ENCODE results near the gene KRT33A.
"Not testable (repeated sequence)": the region's sequence is repeated elsewhere in the genome, so short reads cannot be mapped to it uniquely, and the experiment has no call there.

Gene KRT33A

DNA sequence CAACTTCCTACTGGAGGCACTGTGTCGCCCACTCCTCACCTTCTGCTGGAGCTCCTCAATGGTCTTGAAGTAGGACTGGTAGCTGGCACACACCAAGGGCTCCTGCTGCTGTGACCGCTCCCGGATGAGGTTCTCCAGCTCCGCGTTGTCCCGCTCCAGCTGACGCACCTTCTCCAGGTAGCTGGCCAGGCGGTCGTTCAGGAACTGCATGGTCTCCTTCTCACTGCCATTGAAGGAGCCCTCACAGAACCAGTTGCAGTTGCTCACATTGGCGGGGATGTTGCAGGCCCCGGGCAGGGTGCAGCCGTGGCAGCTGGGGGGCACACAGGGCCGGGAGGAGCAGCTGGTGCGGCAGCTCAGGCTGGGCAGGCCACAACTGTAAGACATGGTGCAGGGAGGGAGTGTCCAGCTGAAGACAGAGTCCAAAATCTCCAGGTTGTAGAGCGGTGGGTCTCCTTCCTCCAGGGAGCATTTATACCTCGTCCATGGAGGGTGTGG lies at the start of gene KRT33A:
Gene KRT33A (minus strand): TSS at position 448 of the 498 bp plus-strand sequence. CDS start 61 bp downstream, at position 387.
- DNase-seq (ENCODE audit: low read depth in 2 of 2): not testable (repeated sequence)

DNA sequence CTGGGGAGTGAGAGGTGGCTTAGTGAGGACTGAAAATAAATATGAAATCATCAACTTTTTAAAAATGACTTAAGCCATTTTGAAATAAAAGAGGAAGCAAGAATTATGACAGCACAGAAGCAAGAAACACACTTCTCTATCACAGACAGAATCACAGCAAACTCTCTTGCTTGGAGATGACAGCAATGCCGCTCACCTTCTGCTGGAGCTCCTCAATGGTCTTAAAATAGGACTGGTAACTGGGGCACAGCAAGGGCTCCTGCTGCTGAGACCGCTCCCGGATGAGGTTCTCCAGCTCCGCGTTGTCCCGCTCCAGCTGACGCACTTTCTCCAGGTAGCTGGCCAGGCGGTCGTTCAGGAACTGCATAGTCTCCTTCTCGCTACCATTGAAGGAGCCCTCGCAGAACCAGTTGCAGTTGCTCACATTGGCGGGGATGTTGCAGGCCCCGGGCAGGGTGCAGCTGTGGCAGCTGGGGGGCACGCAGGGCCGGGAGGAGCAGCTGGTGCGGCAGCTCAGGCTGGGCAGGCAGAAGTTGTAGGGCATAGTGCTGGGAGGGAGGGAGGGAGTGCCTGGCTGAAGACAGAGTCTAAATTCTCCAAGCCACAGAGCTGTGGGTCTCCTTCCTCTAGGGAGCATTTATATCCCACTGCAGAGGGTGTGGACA lies 46.5 kb upstream of the KRT33A start, which contains the start of gene KRT31:
Gene KRT31 (minus strand): TSS at position 613 of the 665 bp plus-strand sequence. CDS start 69 bp downstream, at position 544.
- no peak for DNase-seq (ENCODE audit: low read depth in 2 of 2)

DNA sequence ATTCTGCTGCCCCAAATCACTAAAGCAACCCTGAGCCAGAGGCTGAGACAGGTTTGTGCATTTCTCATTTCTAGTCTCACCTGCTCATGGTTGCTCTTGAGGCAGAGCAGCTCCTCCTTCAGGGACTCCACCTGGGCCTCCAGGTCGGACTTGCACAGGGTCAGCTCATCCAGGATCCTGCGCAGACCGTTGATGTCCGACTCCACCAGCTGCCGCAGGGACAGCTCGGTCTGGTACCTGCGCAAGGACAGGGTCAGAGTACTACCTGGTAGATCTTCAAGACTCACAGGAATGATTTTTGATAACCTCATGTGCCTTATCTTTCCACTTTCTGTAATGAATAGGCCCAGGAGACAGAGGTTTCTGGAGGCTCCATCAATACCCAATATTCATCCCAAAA lies 45.7 kb upstream of the KRT33A start:
- no peak for DNase-seq (ENCODE audit: low read depth in 2 of 2)

DNA sequence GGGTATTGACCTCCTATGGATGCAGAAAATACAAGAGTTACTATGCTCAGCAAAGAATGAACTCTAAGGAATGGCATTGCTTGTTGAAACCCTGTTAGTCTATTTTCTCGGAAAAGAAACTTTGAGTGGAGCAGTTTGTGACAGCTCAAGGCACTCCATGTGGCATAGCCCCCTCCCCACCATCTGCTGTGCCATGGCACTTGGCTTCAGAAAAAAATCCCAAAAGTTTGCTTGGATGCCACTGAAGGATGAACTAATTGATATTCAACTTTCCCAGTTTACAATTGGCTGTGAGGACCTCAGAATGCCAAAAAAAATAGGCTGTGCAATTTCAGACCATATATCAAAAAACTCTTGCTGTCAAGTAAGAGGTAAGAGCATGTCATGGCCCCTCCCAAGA lies 45.0 kb upstream of the KRT33A start:
- DNase-seq (ENCODE audit: low read depth in 2 of 2): no peak

DNA sequence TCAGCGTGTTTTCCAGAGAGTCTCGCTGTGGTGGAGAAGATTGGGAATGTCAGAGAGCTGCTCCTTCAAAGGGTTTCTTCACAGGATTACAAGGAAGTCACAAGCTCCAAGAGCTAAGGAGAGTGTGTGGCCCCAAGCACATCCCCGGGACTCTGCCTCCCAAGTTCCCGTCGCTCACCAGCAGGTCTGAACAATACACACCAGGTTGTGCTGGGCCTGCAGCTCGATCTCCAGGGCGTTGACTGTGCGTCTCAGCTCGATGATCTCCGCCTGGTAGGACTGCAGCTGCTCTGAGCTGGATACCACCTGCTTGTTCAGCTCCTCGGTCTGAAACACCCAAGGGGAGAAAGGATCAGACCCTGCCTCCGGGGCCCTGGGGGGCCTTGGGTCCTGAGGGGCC lies 44.4 kb upstream of the KRT33A start:
- not testable (repeated sequence) for DNase-seq (ENCODE audit: low read depth in 2 of 2)

DNA sequence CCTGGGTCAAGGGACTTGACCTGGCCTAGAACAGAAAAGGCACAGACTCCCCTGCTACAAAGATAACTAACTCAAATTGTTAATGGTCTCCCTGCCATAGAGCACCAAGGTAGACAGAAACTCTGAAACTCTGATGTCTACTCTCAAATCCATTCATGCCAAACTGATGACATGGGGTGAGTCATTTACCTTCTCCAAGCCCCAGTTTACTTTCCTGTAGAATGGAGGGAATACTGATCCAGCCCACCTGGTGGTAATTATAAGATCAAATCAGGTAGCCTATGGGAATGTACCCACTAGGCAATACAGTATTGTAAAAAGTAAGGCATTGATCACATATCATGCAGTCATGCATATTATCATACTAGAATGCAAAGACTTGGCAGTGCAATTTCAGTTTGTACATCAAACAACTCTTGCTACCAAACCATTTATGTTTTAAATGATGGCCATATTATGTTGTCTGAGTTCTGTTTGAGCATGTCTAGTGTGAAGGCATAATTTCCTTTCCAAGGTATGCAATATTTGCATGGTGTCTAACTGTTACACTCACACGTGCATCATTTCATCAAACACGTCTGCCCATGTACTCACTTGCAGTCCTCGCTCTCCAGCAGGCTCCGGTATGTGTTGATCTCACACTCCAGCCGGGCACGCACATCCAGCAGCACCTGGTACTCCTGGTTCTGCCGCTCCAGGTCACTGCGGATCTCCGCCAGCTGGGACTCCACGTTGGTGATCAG lies 43.8 kb upstream of the KRT33A start:
- no peak for DNase-seq (ENCODE audit: low read depth in 2 of 2)

DNA sequence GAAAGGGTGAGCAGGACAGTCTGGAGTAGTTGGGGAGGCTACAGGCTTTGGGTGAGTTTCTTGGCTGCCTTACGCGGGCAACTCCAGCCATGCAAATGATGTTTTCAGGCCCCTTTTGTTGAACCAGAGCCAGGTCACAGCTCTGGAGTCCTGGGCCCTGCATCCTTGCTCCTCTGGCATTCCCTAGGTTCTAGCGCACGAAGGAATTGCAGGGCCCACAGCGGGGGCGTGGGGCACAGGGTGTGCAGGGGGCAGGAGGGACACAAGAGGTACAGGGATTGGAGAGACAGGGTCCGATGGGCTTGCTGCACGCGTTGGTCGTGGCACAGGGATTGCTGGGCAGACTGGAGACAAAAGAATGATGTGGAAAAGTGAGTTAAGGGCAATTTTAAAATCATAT lies 43.2 kb upstream of the KRT33A start:
- DNase-seq (ENCODE audit: low read depth in 2 of 2): no peak

DNA sequence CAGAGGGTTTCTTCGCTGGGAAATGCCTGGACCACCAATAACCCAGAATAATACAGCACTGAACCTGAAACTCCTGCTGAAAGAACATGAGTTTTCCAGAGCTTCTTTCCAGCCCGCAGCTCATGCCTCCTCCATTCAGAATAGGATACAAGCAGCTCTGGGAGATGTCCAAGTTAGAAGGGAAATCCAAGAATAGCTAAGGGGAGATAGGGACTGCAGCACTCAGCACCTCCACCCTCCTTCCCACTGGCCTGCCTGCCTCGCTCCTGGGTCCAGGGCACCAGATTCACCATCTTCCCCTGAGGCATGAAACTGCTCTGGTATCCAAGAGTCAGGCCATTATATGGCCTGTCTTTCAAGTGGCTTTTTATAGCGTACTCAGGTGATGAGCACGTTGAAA lies 42.7 kb upstream of the KRT33A start:
- DNase-seq (ENCODE audit: low read depth in 2 of 2): no peak

DNA sequence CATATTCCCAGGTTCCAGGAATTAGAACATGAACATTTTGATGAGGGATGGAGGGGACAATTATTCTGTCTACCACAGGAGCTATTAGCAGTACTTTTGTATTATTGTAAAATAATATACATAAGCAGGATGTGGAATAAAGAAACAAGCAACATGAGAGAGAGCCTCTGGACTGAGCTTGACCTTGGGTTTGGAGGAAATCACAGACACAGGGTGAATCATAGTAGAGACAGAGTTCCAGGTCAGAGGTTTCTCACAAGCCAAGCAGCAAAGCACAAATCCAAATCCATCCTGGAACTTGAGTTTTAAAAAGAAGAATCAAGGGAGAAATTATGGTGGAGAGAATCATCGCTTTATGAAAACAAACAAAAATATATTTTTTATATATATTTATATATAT lies 41.6 kb upstream of the KRT33A start:
- DNase-seq (ENCODE audit: low read depth in 2 of 2): no peak

DNA sequence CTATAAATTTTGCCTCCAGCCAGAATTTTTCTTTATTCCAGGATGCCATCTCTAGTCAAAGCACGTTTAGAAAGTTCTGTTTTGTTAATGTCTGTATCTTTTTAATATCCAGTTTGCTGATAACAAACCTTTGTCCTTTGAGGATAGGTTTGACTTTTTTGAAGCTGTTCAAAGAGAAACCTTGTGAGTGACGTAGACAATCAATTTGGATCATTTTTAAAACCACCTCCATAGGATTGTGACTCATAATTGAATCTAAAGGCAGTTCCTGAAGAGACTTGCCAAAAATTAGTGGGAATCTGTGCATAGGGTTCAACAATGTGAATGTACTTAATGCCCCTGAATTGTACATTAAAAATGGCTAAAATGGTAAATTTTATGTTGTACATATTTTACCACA lies 40.9 kb upstream of the KRT33A start:
- DNase-seq (ENCODE audit: low read depth in 2 of 2): no peak

DNA sequence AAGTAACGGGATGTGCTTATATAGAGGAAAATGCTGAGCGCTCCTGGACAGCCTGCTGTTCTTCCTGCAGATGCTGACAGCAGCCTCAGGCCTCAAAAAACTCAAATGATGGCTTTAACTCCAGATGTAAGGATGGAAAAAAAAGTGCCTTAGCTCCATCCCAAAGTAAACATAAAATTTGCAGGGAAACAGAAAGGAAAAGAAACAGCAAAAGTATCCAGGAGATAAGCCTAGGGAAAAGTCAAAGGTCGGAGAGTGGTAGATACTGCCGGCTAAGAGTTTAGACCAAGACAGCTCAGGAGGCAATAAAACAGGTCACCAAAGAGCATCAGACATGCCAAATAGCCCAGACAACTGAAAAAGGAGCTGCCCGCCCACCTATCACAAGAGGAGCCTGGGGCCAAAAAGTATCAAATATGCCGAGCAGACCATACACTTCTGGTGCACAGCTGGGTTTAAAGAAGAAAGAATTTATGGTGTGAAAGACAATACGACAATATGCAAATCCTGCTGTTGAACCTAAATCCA lies 39.8 kb upstream of the KRT33A start:
- DNase-seq (ENCODE audit: low read depth in 2 of 2): no peak

DNA sequence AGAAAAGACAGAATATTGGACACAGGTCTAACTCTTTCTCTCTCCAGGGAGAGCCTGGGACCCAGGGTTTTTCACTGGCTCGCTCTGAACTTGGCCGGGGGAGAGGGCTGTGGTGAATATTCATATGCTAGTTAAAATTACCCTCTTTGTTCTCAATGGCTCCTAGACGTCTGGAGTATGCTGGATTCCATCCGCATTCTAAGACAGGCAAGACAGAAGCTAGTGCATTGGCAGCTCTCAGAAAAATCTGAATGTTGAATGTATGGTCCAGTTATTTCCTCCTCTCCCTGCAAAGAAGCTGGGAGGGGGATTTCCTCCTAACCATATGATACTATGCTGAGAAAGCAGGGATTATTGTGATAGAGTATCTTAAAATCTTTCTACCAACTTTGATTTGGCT lies 37.0 kb upstream of the KRT33A start:
- no peak for DNase-seq (ENCODE audit: low read depth in 2 of 2)

DNA sequence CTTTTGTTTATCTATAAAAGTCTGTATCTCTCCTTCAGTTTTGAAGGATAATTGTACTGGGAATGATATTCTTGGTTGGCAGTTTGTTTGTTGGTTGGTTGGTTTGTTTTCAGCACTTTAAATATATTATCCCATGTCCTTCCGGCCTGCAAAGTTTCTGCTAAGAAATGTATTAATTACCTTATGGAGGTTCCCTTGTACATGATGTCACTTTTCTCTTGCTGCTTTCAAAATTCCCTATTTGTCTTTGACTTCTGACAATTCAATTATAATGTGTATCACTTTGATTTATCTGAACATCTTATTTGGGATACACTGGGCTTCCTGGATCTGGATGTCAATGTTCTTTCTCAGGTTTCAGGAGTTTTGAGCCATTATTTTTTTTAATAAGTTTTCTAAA lies 35.6 kb upstream of the KRT33A start:
- DNase-seq (ENCODE audit: low read depth in 2 of 2): no peak

DNA sequence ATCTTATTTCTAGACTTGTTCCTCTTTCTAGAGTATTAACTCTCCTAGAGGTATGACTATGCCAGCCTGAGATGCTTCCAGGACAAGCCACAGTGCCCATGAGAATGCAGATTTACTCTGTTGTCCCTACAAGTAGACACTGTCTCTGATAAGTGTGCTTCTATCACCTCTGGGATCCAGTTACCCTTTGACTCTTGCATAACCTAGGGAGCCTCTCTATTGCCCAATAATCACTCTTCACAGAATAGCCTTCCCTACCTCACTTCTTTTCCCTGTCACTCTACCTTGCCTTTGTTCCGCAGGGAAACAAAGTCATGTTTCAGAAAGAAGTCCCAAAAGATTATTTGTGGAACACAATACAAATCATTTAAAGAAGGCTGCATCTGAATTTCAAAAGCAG lies 33.1 kb upstream of the KRT33A start:
- DNase-seq (ENCODE audit: low read depth in 2 of 2): no peak

DNA sequence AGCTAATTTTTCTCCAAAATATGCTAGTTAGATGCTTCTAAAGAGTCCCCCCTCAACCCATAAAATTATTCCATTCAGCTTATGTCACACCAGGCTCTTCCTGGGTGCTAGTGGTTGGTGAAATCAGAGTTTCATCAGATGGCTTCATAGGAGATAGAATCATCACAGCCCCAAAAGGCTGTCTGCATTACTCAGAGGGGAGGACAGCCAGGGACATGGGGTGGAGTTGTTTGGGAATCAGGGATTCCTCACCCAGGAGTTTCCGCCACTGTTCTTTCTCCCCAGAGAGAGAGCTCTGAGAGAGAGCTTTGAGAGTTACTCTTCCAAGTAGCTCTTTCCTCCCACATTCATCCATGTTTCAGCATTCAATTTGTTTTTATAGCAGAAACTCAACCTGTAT lies 31.8 kb upstream of the KRT33A start:
- DNase-seq (ENCODE audit: low read depth in 2 of 2): no peak

DNA sequence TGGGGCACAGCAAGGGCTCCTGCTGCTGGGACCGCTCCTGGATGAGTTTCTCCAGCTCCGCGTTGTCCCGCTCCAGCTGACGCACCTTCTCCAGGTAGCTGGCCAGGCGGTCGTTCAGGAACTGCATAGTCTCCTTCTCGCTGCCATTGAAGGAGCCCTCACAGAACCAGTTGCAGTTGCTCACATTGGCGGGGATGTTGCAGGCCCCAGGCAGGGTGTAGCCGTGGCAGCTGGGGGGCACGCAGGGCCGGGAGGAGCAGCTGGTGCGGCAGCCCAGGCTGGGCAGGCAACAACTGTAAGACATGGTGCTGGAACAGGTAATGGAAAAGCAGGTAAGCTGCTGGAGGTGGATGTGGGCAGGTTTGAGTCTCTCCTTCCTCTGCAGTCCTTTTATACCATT lies 31.3 kb upstream of the KRT33A start, which contains the start of gene KRT34:
Gene KRT34 (minus strand): TSS at position 364 of the 400 bp plus-strand sequence. CDS start 60 bp downstream, at position 304.
- not testable (repeated sequence) for DNase-seq (ENCODE audit: low read depth in 2 of 2)

DNA sequence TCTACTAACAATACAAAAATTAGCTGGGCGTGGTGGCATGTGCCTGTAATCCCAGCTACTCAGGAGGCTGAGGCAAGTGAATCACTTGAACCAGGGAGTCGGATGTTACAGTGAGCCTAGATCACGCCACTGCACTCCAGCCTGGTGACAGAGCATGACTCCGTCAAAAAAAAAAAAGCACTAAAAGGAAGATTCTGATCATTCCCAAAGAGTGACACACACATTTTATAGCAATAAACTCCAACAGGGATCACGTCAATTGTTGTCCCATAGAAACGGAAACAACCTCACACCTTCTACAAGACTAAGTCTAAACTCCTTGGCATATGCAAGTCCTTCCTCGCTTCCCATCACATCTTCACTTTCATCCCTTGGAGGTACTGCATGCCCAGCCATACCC lies 29.5 kb upstream of the KRT33A start:
- not testable (repeated sequence) for DNase-seq (ENCODE audit: low read depth in 2 of 2)

DNA sequence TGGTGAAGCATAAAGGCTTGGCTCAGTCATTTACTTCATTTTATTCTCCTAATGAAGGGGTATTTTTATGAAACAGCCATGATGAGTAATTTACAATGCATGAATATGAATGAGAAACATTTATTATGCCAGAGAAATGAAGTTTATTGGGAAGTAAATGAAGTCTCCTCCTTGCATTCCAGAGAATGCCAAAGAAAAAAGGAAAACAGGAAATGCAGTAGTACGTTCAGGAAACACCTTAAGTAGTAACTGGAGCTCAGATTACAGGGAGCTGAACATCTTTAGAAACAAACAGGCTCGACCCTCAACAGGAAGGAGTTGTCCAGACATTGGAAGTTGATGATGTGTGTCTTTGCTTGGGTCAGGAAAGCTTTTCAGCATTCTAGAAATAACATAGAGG lies 26.9 kb upstream of the KRT33A start:
- no peak for DNase-seq (ENCODE audit: low read depth in 2 of 2)

DNA sequence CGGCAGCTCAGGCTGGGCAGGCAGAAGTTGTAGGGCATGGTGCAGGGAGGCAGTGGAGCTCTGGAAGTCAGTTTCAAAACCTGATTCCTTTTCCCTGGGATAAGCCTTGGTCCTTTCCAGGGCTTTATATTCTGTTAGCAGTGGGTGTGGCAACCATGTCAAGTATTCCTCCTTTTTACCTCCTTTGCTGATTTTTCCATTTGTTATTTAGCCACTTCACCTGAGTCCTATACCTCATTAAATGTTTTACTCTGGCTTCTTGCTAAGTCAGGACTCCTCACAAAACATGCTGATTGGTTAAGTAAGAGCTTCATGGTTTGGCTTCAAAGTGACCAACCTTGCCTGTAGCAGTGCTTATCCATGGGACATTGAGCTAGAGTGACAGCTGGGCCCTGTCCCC lies 19.1 kb upstream of the KRT33A start, which contains the start of gene KRT33B:
Gene KRT33B (minus strand): TSS at position 101 of the 400 bp plus-strand sequence. CDS start 63 bp downstream, at position 38.
- no peak for DNase-seq (ENCODE audit: low read depth in 2 of 2)

DNA sequence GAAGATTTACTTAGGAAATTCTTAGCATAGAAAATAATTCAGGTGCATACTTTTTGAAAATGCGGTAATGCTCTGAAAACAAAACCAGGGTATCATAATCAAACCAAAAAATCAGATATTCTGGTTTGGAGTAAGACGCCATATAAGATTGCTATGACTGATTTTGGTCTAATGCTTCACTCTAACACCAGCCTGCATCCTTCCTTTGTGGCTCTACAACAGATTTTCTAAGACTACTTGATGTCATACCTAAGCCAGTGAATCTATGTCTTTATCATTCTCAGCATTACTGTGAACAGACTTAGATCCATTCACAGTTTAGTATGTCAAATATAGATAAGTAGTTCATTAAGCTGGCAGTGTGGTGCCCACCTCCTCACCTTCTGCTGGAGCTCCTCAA lies 18.4 kb upstream of the KRT33A start:
- no peak for DNase-seq (ENCODE audit: low read depth in 2 of 2)

DNA sequence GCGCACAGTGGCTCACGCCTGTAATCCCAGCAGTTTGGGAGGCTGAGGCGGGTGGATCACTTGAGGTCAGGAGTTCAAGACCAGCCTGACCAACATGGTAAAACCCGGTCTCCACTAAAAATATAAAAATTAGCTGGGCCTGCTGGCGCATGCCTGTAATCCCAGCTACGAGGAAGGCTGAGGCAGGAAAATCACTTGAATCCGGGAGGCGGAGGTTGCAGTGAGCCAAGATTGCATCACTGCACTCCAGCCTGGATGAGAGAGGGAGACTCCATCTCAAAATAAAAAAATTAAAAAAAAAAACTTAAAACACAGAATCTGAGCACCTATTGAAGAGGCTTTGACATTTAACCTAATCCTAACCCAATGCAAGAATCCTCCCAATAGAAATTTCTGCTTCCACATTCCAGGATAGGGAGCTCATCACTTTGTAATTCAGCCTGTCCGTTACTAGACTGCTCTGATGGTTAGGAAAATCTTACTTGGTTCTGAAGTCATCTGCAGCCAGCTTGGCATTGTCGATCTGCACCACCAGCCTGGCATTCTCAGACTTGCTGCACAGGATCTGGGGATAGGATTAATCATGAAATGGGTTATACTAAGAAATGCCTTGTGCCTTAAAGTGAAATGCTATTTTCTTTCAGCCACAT lies 16.9 kb upstream of the KRT33A start:
- DNase-seq (ENCODE audit: low read depth in 2 of 2): no peak

DNA sequence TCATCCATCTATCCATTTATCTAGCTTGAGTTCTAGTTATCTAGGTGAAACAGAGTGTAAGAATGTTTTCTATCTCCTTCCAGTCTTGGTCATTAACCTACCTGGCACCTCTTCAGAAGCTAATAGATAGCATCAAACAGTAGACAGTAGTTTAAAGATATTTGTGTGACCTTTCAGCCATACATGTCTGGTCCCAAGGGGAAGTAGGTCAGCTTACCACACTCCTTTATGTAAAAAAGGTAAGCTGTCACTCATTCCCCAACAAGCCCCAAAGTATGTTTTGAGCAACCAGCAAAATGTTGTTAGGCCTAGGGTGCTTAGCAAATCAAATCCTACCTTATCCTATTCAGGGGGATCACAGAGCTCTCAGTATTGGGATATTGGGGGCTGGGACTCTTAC lies 15.4 kb upstream of the KRT33A start:
- no peak for DNase-seq (ENCODE audit: low read depth in 2 of 2)

Data from stimulated activated CD4-positive, alpha-beta T cell treated with anti-CD3 and anti-CD28 coated beads, Interleukin-12 subunit alpha, Interleukin-12 subunit beta, amount 100 ng/mL, for 24 hours (primary cell).